Memory B cell (primary cell): ENCODE results near the gene P2RY8.
"Not testable (repeated sequence)": the region's sequence is repeated elsewhere in the genome, so short reads cannot be mapped to it uniquely, and the experiment has no call there.

Experiments used
- ATAC-seq: fragments of 150-1000 bp; cut with Tn5 transposase; 2 replicates; pipeline ENCODE4 v1.10.0; 2021; ENCODE audit warnings: low read depth, mild to moderate bottlenecking, moderate library complexity
- DNase-seq, 2 donors: peaks; one replicate each; pipeline ENCODE4 v3.0.0; 2022; ENCODE audit warnings: low spot score in 2 of 2
- H3K27ac Mint-ChIP-seq: one replicate; pipeline ENCODE4 v1.8.0; 2022; ENCODE audit warnings: mild to moderate bottlenecking, moderate library complexity, mixed read lengths
- H3K27me3 Mint-ChIP-seq: one replicate; pipeline ENCODE4 v1.8.0; 2022; ENCODE audit warnings: mixed read lengths
- H3K36me3 Mint-ChIP-seq: one replicate; pipeline ENCODE4 v1.8.0; 2022; ENCODE audit warnings: mild to moderate bottlenecking, mixed read lengths
- H3K4me1 Mint-ChIP-seq: one replicate; pipeline ENCODE4 v1.8.0; 2022; ENCODE audit warnings: mixed read lengths
- H3K4me3 Mint-ChIP-seq: one replicate; pipeline ENCODE4 v1.8.0; 2022; ENCODE audit warnings: mild to moderate bottlenecking, moderate library complexity, mixed read lengths
- H3K9me3 Mint-ChIP-seq: one replicate; pipeline ENCODE4 v1.8.0; 2022; ENCODE audit warnings: mixed read lengths

Gene P2RY8

DNA sequence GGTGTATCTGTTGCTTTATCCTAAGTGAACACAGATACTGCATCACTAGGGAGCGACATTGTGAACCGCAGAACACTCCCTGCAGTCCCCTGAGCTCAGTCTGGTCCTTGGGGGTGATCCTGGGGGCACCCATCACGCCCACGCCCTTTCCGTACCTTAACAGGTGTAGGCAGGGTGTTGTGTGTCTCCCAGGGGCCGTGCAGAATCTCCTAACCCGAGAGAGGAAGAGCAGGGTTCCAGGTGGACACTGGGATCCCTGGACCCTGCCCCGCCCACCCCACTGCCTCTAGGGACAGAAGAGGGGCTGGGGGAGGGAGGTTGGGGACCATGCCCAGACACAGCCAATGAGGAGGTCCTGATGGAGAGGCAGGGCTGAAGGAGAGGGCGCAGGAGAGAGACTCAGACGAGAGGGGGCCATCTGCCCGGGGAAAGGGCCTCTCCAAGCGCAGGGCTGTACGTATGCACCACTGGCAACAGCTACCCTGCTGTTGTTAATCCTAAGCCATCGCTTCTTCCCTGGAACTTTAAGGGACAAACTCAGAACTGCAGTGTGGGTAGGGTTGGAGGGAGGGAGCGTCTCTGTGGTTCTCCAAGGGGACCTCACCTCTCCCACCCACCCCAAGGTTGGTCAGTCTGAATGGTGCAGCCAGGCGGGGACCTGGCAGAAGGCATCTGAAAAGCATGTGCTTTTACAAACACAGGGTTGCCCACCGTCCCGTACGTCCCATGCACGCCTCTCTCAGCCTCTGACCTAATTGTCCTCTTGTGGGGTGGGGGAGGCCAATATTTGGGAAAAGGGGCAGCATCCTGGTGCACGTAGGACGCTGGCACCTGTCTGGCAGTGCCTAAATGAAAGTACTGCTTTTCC, 2.5 kb downstream of the P2RY8 start:
- H3K27me3 Mint-ChIP-seq, result no peaks in the 10 kb centered on the region
- peaks cover 12% of the 10 kb centered on the region for H3K4me1 Mint-ChIP-seq
- H3K4me3 Mint-ChIP-seq, result peak overlapping the region; percentile 97
- H3K9me3 Mint-ChIP-seq, result no peaks in the 10 kb centered on the region
- DNase-seq (peak in 1 of 2 donors; percentile 43), ATAC-seq (peak; percentile 18)
- peaks cover 9% of the 10 kb centered on the region for H3K36me3 Mint-ChIP-seq
- peak overlapping the region; percentile 94 for H3K27ac Mint-ChIP-seq

DNA sequence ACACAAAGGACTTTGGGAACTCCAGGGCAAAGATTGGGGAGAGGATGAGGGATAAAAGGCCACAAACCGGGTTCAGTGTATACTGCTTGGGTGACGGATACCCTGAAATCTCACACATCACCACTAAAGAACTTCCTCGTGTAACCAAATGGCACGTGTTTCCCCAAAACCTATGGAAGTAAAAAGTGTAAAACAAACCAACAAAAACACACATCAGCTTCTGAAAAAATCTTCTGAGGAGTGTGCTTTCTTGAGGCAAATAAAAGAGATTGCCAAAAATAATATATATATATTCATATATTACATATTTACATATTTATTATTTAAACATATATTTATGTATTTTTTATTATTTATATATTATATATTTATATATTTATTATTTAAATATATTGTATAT, 3.9 kb downstream of the P2RY8 start:
- H3K27ac Mint-ChIP-seq, result no peak overlapping the region
- DNase-seq, result no peak
- peaks cover 12% of the 10 kb centered on the region for H3K4me1 Mint-ChIP-seq
- ATAC-seq, result no peak
- no peak overlapping the region for H3K4me3 Mint-ChIP-seq
- no peaks in the 10 kb centered on the region for H3K27me3 Mint-ChIP-seq
- H3K9me3 Mint-ChIP-seq, result no peaks in the 10 kb centered on the region
- peaks cover 9% of the 10 kb centered on the region for H3K36me3 Mint-ChIP-seq

DNA sequence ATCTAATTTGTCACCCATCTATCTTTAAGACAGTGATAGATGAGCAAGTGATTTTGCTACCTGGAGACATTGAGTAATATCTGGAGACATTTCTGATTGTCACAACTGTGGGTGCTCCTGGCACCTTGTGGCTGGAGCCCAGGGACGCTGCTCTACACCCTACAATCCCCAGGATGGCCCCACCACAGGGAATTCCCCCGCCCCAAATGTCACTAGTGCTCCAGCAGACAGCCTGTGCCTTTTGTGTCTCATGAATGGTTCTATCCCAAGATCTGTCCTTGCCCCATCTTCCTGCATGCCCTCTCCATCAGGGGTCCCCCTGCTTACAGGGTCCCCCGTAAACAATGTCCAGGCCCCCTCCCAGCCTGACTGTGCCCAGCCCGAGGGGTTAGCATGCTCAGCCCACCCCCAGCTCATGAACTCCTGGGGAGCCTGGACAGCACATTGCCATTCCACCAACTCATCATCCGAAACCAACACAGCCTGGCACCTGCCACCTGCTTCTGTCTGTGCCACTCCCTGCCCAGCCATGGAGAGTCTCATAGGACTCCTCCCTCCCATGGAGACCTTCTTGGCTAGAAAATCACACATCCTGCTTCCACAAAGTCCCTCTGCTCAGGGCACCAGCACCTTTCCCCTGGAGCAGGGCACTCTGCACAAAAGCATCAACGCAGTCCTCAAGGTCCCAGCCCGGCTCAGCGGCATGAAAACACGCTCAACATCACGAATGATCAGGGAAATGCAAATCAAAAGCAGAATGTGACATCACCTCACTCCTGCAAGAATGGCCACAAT, 5.7 kb downstream of the P2RY8 start:
- Mint-ChIP-seq H3K9me3 (no peaks in the 10 kb centered on the region), H3K27me3 (no peaks in the 10 kb centered on the region), H3K4me3 (no peak overlapping the region), H3K27ac (no peak overlapping the region), H3K36me3 (peaks cover 9% of the 10 kb centered on the region), H3K4me1 (peaks cover 6% of the 10 kb centered on the region)
- ATAC-seq, result no peak
- no peak for DNase-seq

DNA sequence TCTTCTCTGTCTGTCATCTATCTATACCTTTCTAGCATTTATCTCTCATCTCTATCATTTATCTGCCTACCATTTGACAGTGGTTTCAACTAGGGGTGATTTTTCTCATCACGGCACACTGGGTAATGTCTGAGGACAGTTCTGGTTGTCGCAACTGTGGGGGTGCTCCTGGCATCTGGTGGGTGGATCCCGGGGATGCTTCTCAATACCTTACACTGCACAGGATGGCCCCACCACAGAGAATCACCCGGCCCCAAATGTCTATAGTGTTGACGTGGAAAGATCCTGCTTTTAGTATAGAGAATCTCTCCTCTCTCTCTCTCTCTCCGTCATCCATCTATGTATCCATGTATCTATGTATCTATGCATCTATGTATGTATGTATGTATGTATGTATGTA, 7.2 kb downstream of the P2RY8 start:
- Mint-ChIP-seq H3K9me3 (no peaks in the 10 kb centered on the region), H3K4me3 (no peak overlapping the region), H3K27ac (no peak overlapping the region), H3K4me1 (peaks cover 6% of the 10 kb centered on the region), H3K36me3 (peaks cover 6% of the 10 kb centered on the region), H3K27me3 (no peaks in the 10 kb centered on the region)
- no peak for ATAC-seq
- DNase-seq, result no peak

DNA sequence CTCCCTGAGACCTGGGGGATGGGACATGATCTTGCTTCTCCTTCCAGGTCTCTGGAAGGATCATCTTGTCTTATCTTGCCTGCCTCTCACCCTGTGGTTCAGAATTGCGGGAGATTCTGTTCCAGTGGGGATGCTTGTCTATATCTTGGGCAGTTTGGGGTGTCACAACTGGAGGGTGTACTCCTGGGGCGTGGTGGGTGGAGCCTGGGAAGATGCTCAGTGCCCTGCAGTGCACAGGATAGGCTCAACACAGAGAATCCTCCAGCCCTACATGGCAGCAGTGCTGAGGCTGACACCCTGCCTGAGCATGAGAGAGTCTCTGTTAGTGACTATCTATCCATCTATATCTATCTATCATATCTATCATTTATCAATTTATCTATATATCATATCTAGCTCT, 7.7 kb downstream of the P2RY8 start:
- Mint-ChIP-seq H3K36me3 (peaks cover 6% of the 10 kb centered on the region), H3K9me3 (no peaks in the 10 kb centered on the region), H3K27me3 (no peaks in the 10 kb centered on the region), H3K27ac (no peak overlapping the region), H3K4me1 (peaks cover 4% of the 10 kb centered on the region), H3K4me3 (no peak overlapping the region)
- DNase-seq, result no peak
- no peak for ATAC-seq

DNA sequence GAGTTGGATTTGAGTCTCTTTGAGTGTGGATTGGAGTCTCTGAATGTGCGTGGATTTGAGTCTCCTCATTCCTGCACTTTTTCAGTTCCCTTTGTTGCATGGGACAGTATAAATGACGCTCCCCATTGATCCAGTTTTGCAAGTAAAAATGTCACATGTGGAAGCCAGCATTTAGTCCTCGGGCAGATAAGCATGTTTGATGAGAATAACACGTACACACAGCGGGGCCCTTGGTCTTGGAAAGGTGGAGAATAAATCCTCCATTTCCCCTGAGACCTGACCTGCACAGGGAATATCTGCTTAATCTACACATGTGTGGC, 8.1 kb downstream of the P2RY8 start:
- no peak for ATAC-seq
- peak in 1 of 2 donors; percentile 1 for DNase-seq
- H3K36me3 Mint-ChIP-seq, result peaks cover 6% of the 10 kb centered on the region
- H3K27me3 Mint-ChIP-seq, result no peaks in the 10 kb centered on the region
- peaks cover 2% of the 10 kb centered on the region for H3K4me1 Mint-ChIP-seq
- H3K27ac Mint-ChIP-seq, result no peak overlapping the region
- H3K9me3 Mint-ChIP-seq, result no peaks in the 10 kb centered on the region
- H3K4me3 Mint-ChIP-seq, result no peak overlapping the region

DNA sequence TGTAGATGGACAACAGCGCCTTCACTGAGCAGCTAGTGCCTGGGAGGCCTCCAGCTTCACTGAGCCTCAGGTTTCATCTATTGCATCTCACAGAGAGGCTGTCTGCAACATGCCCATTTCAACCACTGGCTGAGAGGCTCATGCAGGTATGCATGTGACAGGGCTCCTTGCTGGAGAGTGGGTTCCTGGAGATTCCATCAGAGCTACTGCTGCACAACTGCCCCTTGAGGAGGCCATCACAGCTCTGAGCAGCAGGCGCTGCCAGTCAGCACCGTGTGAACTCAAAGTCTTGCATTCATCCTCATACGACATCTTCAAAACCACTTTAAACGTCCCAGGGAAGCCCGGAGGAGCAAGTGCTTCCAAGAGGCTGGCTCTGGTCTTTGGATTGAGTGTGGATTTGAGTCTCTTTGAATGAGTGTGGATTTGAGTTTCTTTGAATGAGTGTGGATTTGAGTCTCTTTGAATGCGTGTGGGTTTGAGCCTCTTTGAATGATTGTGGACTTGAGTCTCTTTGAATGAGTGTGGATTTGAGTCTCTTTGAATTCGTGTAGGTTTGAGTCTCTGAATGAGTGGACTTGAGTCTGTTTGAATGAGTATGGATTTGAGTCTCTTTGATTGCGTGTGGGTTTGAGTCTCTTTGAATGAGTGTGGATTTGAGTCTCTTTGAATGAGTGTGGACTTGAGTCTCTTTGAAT, 8.7 kb downstream of the P2RY8 start:
- Mint-ChIP-seq H3K36me3 (peaks cover 6% of the 10 kb centered on the region), H3K4me3 (no peak overlapping the region), H3K27me3 (no peaks in the 10 kb centered on the region), H3K4me1 (peaks cover 3% of the 10 kb centered on the region), H3K27ac (no peak overlapping the region), H3K9me3 (no peaks in the 10 kb centered on the region)
- peak in 1 of 2 donors; percentile 7 for DNase-seq
- no peak for ATAC-seq

DNA sequence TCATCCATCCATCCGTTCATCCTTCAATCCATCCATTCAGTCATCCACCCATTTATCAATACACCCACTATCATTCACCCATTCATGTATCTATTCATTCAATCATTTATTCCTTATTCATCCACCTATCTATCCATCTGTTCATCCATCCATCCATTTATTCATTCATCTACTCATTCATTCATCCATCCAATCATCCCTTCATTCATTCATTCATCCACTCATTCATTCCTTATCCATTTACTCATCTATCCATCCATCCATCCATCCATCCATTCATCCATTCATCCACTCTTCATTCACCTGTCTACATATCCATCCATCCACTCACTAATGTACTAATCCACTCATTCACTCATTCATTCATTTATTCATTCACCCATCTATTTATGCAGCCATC, 9.5 kb downstream of the P2RY8 start:
- Mint-ChIP-seq H3K27ac (no peak overlapping the region), H3K4me3 (no peak overlapping the region), H3K9me3 (no peaks in the 10 kb centered on the region), H3K36me3 (peaks cover 3% of the 10 kb centered on the region), H3K4me1 (peaks cover 4% of the 10 kb centered on the region), H3K27me3 (no peaks in the 10 kb centered on the region)
- DNase-seq, result no peak
- no peak for ATAC-seq

DNA sequence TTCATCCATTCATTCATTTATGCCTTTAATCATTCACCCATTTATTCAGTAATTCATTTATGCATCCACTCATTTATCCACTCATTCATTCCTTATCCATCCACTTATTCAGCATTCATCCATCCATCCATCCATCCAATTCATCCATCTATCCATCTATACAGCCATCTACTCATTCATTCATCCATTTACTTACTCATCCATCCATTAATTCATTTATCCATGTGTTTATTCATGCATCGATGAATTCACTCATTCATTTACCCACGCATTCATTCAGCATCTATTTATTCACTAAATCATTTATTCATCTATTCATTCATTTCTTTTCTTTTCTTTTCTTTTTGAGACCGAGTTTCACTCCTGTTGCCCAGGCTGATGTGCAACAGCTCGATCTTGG, 10.4 kb downstream of the P2RY8 start:
- Mint-ChIP-seq H3K4me3 (no peak overlapping the region), H3K27ac (no peak overlapping the region), H3K9me3 (no peaks in the 10 kb centered on the region), H3K36me3 (peaks cover 5% of the 10 kb centered on the region), H3K4me1 (peaks cover 7% of the 10 kb centered on the region), H3K27me3 (no peaks in the 10 kb centered on the region)
- no peak for DNase-seq
- no peak for ATAC-seq

DNA sequence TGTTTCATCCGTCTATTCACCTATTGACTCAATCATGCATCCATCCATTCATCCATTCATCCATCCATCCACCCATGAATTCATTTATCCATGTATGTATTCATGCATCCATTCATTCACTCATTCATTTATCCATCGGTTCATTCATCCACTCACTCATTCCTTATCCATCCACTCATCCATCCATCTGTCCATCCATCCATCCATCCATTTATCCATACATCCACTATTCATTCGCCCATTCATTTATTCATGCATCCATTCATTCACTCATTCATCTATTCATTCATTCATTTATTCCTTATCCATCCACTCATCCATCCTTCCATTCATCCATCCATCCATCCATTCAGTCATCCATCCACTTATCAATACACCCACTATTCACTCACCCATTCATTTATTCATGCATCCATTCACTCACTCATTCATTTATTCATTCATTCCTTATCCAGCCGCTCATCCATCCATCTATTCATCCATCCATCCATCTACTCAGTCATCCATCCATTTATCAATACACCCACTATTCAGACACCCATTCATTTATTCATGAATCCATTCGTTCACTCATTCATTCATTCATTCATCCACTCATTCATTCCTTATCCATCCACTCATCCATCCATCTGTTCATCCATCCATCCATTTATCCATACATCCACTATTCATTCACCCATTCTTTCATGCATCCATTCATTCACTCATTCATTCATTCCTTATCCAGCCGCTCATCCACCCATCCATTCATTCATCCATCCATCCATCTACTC, 11.2 kb downstream of the P2RY8 start:
- no peaks in the 10 kb centered on the region for H3K27me3 Mint-ChIP-seq
- H3K4me3 Mint-ChIP-seq, result no peak overlapping the region
- ATAC-seq (no peak), DNase-seq (no peak)
- peaks cover 2% of the 10 kb centered on the region for H3K9me3 Mint-ChIP-seq
- H3K27ac Mint-ChIP-seq, result no peak overlapping the region
- H3K36me3 Mint-ChIP-seq, result peaks cover 8% of the 10 kb centered on the region
- H3K4me1 Mint-ChIP-seq, result peaks cover 11% of the 10 kb centered on the region

DNA sequence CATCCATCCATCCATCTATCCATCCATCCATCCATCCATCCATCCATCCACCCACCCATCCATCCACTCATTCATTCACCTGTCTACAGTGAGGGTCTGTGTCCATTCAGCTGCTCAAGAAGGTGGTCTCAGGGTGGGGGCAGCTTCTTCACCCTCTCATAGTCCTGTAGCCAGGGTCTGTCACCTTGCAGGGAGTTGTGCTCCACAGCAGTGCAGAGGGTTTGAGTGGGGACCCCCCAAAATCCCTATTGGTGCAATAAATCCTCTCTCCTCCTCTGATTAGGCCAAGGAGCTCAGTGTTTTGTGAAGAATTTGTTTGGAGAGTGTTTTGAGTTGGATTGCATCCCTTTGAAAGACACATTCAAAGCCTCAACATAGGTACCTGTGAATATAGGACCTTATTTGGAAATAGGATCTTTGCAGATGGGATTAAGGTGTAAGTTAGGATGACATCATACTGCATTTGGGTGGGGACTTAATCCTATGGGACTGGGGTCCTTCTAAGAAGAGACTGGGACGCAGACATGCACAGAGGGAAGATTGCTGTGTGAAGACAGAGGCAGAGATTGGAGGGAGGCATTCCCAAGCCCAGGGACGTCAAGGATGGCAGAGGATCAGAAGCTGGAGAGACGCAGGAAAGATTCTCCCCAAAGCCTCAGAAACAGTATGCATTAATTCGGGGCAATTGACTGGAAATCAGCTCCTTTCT, 12.0 kb downstream of the P2RY8 start:
- ATAC-seq (no peak), DNase-seq (peak in 1 of 2 donors; percentile 7)
- Mint-ChIP-seq H3K4me1 (peaks cover 18% of the 10 kb centered on the region), H3K27ac (no peak overlapping the region), H3K9me3 (peaks cover 7% of the 10 kb centered on the region), H3K36me3 (peaks cover 15% of the 10 kb centered on the region), H3K27me3 (no peaks in the 10 kb centered on the region), H3K4me3 (no peak overlapping the region)

DNA sequence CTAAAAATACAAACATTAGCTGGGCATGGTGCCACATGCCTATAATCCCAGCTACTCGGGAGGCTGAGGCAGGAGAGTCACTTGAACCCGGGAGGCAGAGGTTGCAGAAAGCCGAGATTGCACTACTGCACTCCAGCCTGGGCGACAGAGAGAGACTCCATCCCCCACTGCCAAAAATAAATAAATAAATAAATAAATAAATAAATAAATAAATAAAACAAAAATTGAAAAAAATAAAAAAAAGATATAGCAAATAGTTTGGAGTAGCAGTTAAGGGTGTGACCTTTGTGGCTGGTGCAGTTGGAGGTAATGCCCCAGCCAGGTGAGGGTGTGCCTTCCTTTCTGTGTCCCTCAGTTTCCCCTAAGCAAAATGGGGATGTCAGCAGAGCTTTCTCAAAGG, 14.1 kb downstream of the P2RY8 start:
- not testable (repeated sequence) for ATAC-seq, H3K4me3 Mint-ChIP-seq, H3K27me3 Mint-ChIP-seq, DNase-seq
- H3K27ac Mint-ChIP-seq, result peak overlapping the region; percentile 91
- H3K4me1 Mint-ChIP-seq, result peaks cover 35% of the 10 kb centered on the region
- H3K36me3 Mint-ChIP-seq, result peaks cover 31% of the 10 kb centered on the region
- peaks cover 12% of the 10 kb centered on the region for H3K9me3 Mint-ChIP-seq

DNA sequence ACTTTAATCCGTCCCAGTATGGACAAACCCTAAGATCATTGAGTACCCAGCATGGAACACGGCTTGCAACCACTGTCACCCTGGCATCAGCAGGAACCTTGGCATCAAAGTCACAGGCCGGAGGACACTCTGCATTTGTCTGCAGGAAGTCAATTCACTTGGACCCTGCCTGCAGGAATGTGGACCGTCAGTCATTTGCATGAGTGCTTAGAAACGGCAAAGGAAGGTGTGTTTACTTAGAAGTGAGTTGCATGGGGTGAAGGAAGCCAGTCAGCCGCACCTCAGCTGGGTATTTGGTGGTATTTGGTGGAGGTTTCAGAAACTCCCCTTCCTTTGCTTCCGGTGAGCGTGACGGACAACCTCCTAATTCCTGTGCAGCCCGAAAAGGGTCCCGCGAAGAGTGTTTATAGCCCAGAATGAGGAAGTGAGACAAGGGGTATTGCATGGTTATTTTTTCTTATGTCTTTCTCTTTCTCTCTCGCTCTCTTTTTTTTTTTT, 15.5 kb downstream of the P2RY8 start:
- peaks cover 48% of the 10 kb centered on the region for H3K4me1 Mint-ChIP-seq
- peak overlapping the region; percentile 82 for H3K4me3 Mint-ChIP-seq
- DNase-seq, result peak; percentile 63 to 86
- H3K9me3 Mint-ChIP-seq, result peaks cover 12% of the 10 kb centered on the region
- H3K36me3 Mint-ChIP-seq, result peaks cover 32% of the 10 kb centered on the region
- ATAC-seq, result peak; percentile 93
- peak overlapping the region; percentile 98 for H3K27ac Mint-ChIP-seq
- H3K27me3 Mint-ChIP-seq, result no peaks in the 10 kb centered on the region
